Heart right ventricle (tissue), 16 donors: Measurements from ENCODE around the gene RARRES1. TPM values are rescaled to one million over a fixed set of nuclear protein-coding genes. Genes with fewer than 3 reads are reported as not detected.

Experiments used
- ATAC-seq, 8 donors: fragments of 200-7000 bp; cut with Tn5 transposase; one replicate each; pipeline ENCODE4 v1.9.1; 2020; ENCODE audit warnings: mild to moderate bottlenecking in 8 of 8, moderate library complexity in 8 of 8, moderate number of reproducible peaks in 1 of 8
- DNase-seq, 2 donors: peaks; one replicate each; pipeline ENCODE4 v3.0.0-alpha.2; 2020
- H3K27ac ChIP-seq, 10 donors: fragments of 200-600 bp; sonication (generic) in 2 of 10; one replicate each; pipeline versions ENCODE4 v1.5.0 to v1.8.0; 2020 to 2022; ENCODE audit warnings: mild to moderate bottlenecking in 3 of 10
- H3K27me3 ChIP-seq, 7 donors: fragments of 200-600 bp; one replicate each; pipeline ENCODE4 v1.8.0; 2021 to 2022; ENCODE audit warnings: mild to moderate bottlenecking in 2 of 7
- H3K36me3 ChIP-seq, 9 donors: fragments of 200-600 bp; sonication (generic) in 1 of 9; one replicate each; pipeline versions ENCODE4 v1.5.0 to v1.8.0; 2020 to 2022; ENCODE audit warnings: mild to moderate bottlenecking in 2 of 9
- H3K4me1 ChIP-seq, 9 donors: fragments of 200-600 bp; sonication (generic) in 1 of 9; one replicate each; pipeline versions ENCODE4 v1.5.0 to v1.8.0; 2020 to 2022; ENCODE audit warnings: mild to moderate bottlenecking in 4 of 9
- H3K4me3 ChIP-seq, 10 donors: fragments of 200-600 bp; sonication (generic) in 2 of 10; one replicate each; pipeline versions ENCODE4 v1.5.0 to v1.8.0; 2020 to 2022; ENCODE audit warnings: mild to moderate bottlenecking in 7 of 10, moderate library complexity in 2 of 10
- H3K9me3 ChIP-seq, 11 donors: fragments of 200-600 bp in 10 of 11; sonication (generic) in 2 of 11; one replicate each; pipeline versions ENCODE4 v1.5.0 to v1.8.0; 2013 to 2022; ENCODE audit warnings: mild to moderate bottlenecking in 2 of 11, control low read depth in 1 of 11, moderate library complexity in 1 of 11
- CTCF ChIP-seq, 9 donors: fragments of 200-600 bp; sonication (generic) in 2 of 9; IDR thresholded peaks; one replicate each; pipeline versions ENCODE4 v1.5.0 to v1.8.0; 2021 to 2022; ENCODE audit warnings: antibody characterized with exemption in 9 of 9, mild to moderate bottlenecking in 5 of 9, moderate library complexity in 1 of 9
- WGBS, 2 donors: extraction: QIAGEN DNeasy Blood & Tissue Kit; methylation state at CpG; one replicate each; pipeline ENCODE4 v1.1.7; 2013; ENCODE audit warnings: inconsistent platforms in 1 of 2; 5-methylcytosine and 5-hydroxymethylcytosine counted together
- intact Hi-C, 10 donors: fragments of 100-400 bp; cut with DNase I; formaldehyde crosslinking; loops; one replicate each; pipeline versions ENCODE4 v1.11.1 to v1.14.2; 2022
- polyA plus RNA-seq, 2 donors: library from polyadenylated mRNA; stranded (reverse); fragments of 200-250 nt; gene quantifications; one replicate each; pipeline ENCODE4 v1.2.3, GENCODE V29; 2013
- total RNA-seq, 10 donors: library from RNA; stranded (reverse); fragmentation: NEBNext Ultra II Directional in 3 of 10; extraction: Animal tissue kit (Norgen Biotek cat#: 25700) in 3 of 10; gene quantifications; one replicate each; pipeline versions ENCODE4 v1.2.1 to v1.2.4, GENCODE V29; 2021 to 2023
- donor health status: Arrhythmogenic right ventricular cardiomyopathy.
- donor health status: ischemic (EF 13 %, LVEDD 7.1; RV severe dilation, severe dysfunction).
- donor health status: healthy with polysubstance abuse.
- donor health status: DM: no; HTN: yes; CAD: no.
- donor health status: DM: no; HTN: no; CAD: no.
- donor health status: ischemic (EF 25% LVEDD 6.9; RV normal size, moderate dysfunction).
- donor health status: ischemic (EF 25% LVEDD 5.7; RV mildly dilated, moderate dysfunction).
- donor health status: healthy.
- donor health status: DM: yes; HTN: yes; CAD: no.
- donor health status: Ischemic cardiomyopathy.
- donor health status: ischemic (EF 35%, LVEDD 5.7; RV mildly dilated, moderate dysfunction).
- donor health status: nonischemic (EF 11% LVEDD 7.7; RV severe dilation, severe dysfunction).
- donor health status: DM: yes; HTN: yes; CAD: no.
- donor health status: PGD.
- donor health status: ischemic (EF 29% LVEDD 5.4; RV normal size, mild dysfunction).
- donor health status: nonischemic (EF 23%, LVEDD 6.1; RV moderate dilation, normal function).

RARRES1 gene
- total and polyA plus RNA-seq, 12 donors, result 0.32 to 99.0 (median 4.1) TPM

- H3K27ac ChIP-seq, result peak overlapping the region in 5 of 10 donors; percentile 7 to 81 (median 30)
- H3K4me1 ChIP-seq, result peaks cover 6 to 57% (median 32%) of the 10 kb centered on the region in 9 donors
- intact Hi-C loops, result loop anchor here (1.0 to 10.0 kb wide), 6 partner anchors 61 to 65 kb away; no protein-coding TSS in a partner anchor
- H3K36me3 ChIP-seq, result no peaks in the 10 kb centered on the region
- DNase-seq, result peak in 1 of 2 donors; percentile 72
- peak in 4 of 8 donors; percentile 22 to 49 (median 32) for ATAC-seq
- no peaks in the 10 kb centered on the region for H3K27me3 ChIP-seq
- H3K4me3 ChIP-seq, result peak overlapping the region in 1 of 10 donors; percentile 21
- no peaks in the 10 kb centered on the region for H3K9me3 ChIP-seq
- 32 to 34% methylated on average over 10 of the region's 10 CpGs for WGBS, 2 donors
- TF ChIP-seq CTCF (IDR thresholded peaks at IDR 0.05), result peak; percentile 54 to 85 (median 80)
Observed at GRCh38 chr3:158727206-158728060, 4.8 kb downstream of the RARRES1 start.

- Histone ChIP-seq H3K4me3 (no peak overlapping the region), H3K36me3 (peaks cover 0 to 7% (median 0%) of the 10 kb centered on the region in 9 donors), H3K9me3 (no peaks in the 10 kb centered on the region), H3K27ac (peak overlapping the region in 8 of 10 donors; percentile 17 to 81 (median 52)), H3K4me1 (peaks cover 0 to 53% (median 25%) of the 10 kb centered on the region in 9 donors), H3K27me3 (no peaks in the 10 kb centered on the region)
- WGBS, 2 donors, result 36 to 54% methylated on average over 9 of the region's 9 CpGs
- peak in 1 of 2 donors; percentile 29 for DNase-seq
- TF ChIP-seq CTCF (IDR thresholded peaks at IDR 0.05), result no peak
- peak; percentile 53 to 88 (median 77) for ATAC-seq
- intact Hi-C loops, result loop anchor here in 7 of 10 donors (2.0 to 10.0 kb wide), 4 partner anchors 61 to 67 kb away; no protein-coding TSS in a partner anchor
Observed at GRCh38 chr3:158725348-158726011, 6.8 kb downstream of the RARRES1 start.

GRCh38 chr3:158723991-158724390 is 8.3 kb downstream of the RARRES1 start:
- TF ChIP-seq CTCF (IDR thresholded peaks at IDR 0.05), result no peak
- WGBS, 2 donors, result 95 to 97% methylated on average over 7 of the region's 7 CpGs
- Histone ChIP-seq H3K9me3 (no peaks in the 10 kb centered on the region), H3K36me3 (peaks cover 0 to 7% (median 0%) of the 10 kb centered on the region in 9 donors), H3K4me3 (no peak overlapping the region), H3K27me3 (no peaks in the 10 kb centered on the region), H3K27ac (peak overlapping the region in 2 of 10 donors; percentile 32 to 81), H3K4me1 (peaks cover 0 to 53% (median 30%) of the 10 kb centered on the region in 9 donors)
- ATAC-seq (no peak), DNase-seq (no peak)
- intact Hi-C loops, result loop anchor here in 1 of 10 donors (10.0 kb wide), 1 partner anchor 59 kb away; no protein-coding TSS in a partner anchor

- Histone ChIP-seq H3K4me3 (no peak overlapping the region), H3K27ac (no peak overlapping the region), H3K27me3 (no peaks in the 10 kb centered on the region), H3K4me1 (peaks cover 4 to 55% (median 42%) of the 10 kb centered on the region in 9 donors), H3K9me3 (no peaks in the 10 kb centered on the region), H3K36me3 (peaks cover 0 to 7% (median 0%) of the 10 kb centered on the region in 9 donors)
- no peak for DNase-seq
- intact Hi-C loops, result loop anchor here in 1 of 10 donors (10.0 kb wide), 1 partner anchor 57 kb away; no protein-coding TSS in a partner anchor
- no peak for TF ChIP-seq CTCF (IDR thresholded peaks at IDR 0.05)
- 78 to 84% methylated on average over 1 of the region's 1 CpG for WGBS, 2 donors
- ATAC-seq, result no peak
Observed at GRCh38 chr3:158722108-158722507, 10.1 kb downstream of the RARRES1 start.
